Amniotic stem cell (primary cell): ENCODE measurements around the gene POLR2L.

Experiments
- DNase-seq: peaks from one replicate; lab custom pipeline; 2025; lab: John Stamatoyannopoulos, UW

The POLR2L gene

DNA sequence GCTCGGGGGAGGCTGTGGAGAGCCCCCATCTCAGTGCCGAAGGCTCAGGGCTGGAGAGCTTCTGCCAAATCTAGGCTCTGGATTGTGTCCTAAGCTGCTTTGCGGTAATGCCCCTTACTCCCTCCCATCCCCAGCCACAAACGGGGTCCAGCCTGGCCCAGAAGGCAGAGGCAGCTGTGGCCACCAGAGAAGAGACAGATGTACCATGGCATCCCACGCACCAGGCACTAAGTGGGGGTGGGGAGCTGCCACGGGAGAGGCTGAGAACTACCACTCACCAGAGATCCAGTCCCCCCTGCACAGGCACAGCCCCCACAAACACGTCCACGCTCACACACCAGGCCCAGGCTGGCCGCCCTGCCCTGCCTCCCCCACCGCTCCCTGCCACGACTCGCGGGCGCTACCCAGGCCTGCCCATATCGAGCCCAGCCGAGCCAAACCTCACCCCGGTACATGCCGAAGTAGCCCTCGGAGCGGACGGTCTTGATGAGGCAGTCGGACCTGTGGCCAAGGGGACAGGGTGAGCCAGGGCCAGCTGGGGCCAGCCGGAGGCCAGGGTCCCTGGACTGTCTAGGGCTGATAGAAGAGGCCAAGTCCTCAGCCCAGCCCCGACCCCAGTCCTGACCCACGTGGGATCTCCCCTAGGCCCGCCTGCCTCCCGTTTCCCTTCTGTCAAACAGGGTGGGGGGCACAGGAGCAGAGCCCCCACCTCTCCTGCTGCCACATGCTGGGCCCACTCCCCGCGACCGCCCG, 48.1 kb downstream of the POLR2L start:
- DNase-seq = no peak

DNA sequence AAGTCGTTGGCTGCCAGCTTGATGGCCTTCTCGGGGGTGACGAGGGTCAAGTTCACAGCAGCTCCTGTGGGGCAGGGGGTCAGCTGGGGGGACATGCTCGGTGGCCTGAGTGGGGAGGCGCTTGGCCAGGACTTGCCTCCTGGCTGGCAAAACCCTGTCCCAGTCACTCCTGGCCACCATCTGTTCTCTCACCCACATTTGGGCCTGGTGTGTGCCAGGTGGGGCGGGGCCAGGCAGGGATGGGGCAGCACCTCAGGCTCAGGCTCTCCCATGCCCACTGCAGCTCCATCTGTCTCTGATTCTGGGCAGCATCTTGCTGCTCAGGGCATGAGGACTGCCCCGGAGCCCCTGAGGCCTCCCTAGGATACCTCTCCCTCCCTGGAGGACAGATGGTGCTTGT, 48.8 kb downstream of the POLR2L start:
- no peak for DNase-seq

DNA sequence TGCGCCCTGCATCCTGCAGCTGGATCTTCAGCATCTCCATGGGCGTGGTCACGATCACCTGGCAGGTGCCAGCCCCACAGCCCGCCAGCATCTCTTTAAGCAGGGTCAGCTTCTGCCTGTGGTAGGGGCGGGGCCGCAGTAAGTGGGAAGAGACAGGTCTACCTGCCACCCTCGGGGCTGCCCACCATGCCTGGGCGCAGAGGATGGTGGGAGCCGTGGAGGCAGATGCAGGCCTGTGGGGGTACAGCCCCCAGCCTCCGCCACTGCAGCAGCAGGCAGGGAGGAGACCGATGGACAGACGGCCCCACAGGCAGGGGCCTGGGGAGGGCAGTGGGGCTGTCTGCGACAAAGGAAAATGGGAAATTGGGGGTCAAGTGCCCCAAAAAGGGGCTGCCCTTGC, 49.5 kb downstream of the POLR2L start:
- no peak for DNase-seq

DNA sequence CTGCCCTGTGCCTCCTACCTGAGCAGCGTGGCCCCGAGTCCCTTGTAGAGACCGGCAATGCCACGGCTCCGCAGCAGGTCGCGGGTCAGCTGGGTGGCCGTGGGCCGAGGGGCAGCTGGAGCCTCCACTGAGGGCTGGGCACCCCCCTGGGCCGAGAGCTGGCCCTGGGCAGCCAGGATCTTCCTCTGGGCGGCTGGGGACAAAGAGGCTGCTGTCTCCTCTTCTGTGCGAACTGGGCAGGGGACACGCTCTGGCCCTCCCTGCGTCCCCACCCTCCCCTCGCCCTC, 49.9 kb downstream of the POLR2L start:
- no peak for DNase-seq

DNA sequence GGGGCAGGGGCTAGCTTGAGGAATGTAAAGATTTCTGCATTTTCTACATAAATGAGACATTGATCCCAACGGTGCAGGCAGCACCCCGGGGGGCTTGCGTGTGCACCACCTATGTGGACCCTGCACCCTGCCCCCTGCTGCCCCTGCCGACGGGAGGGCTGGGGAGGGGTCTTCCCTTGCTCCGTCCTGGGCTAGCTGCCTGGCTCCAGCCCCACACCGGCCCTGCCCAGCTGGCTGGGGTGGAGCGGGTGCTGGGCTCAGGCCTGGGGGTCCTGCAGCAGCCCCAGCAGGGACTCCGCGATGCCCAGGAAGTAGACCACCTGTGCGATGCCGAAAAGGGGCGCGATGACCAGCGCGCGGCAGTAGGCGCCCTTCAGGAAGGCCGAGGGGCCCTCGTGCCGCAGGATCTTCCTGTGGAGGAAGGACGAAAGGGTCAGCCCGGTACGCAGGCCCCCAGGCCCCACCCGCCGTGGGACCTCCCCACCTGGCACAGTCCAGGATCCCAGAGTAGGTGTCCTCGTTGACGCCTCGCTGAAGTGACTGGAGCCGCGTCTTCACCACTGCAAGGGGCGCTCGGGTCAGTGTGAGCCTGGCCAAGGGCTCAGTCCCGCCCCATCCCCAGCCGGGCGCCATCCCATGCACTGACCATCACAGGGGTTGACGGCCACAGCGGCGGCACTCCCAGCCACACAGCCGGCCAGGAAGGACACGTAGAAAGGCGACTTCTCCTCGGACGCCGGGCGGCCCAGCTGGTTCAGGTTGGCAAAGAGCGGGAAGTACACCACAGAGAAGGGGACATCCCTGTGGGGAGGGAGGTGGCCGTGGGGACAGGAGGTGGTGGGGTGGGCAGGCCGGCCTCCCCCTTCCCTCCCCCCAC, 50.4 kb downstream of the POLR2L start:
- no peak for DNase-seq

DNA sequence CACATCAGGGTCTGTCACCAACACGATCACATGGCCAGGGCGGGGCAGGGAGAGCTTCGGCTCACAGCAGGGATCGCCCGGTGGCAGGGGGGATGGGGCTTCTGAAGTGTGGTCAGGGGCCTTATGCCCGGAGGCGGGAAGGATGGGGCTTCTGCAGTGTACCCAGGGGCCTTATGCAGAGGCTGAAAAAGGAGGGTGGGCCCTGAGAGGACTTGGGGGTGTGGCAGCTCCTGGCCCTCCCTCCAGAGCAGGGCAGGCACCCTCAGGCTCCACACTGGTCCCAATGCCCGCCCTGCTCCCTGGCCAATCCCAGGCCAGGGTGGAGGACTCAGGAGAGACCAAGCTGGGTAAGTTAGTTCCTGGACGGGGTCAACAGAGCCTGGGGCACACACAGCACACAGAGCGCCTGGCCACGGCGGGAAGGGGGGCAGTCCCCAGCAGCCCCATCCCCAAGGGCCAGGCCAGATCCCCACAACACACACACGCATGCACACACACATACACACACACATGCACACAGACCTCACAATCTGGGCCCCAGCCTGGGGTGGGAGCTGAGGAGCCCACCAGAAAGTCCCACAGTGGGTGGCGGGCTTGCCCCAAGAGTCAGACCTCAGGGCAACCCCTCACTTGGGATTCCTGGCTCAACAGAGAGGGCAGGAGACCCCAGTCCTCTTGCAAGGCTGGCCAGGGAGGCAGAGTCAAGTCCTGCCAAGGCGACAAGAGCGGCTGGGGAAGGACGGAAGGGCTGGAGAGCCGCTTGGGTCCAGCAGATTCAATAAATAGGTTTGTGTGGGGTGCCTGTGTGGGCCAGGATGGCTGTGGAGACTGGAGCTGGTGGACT, 51.4 kb downstream of the POLR2L start:
- no peak for DNase-seq

DNA sequence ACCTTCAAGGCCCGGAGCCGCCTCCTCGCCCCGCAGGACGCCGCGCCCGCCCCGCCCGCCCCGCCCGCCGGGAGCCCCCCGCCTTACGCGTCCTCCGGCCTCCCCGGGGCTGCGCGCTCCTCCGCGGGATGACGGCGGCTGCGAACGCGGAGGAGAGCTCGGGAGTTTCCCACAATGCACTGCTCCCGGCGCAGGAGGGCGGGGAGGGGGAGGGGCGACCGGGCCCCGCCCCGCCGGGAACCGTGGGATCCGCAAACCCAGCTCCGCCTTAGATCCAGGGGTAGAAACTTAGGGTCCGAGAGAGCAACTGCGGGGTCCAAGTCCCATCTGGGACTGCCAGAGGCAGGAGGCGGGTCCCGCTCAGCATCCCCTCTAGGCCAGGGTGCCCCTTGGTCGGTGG, 52.4 kb downstream of the POLR2L start, which contains the start of gene CEND1:
Gene CEND1 (minus strand): TSS at position 148 of the 400 bp plus-strand sequence. CDS start 1,514 bp downstream, outside the sequence.
- DNase-seq = no peak
